SK-N-MC (cell line): ENCODE measurements around the gene CALD1.

ENCODE experiments used
- DNase-seq: peaks from one replicate; pipeline ENCODE4 v3.0.0-alpha.2; 2011; ENCODE audit warnings: low read depth, low spot score
- H3K27ac ChIP-seq: fragments of 200-600 bp; sonication (generic); 2 replicates; pipeline ENCODE4 v1.5.1; 2016; ENCODE audit warnings: mixed run types
- H3K36me3 ChIP-seq: fragments of 200-600 bp; sonication (generic); 2 replicates; pipeline ENCODE4 v1.6.1; 2017; ENCODE audit warnings: antibody characterized with exemption, low read length, mixed read lengths; ENCODE audit not compliant: insufficient read depth
- H3K4me3 ChIP-seq: fragments of 200-600 bp; sonication (generic); 2 replicates; pipeline ENCODE4 v1.5.1; 2016
- H3K9ac ChIP-seq: fragments of 200-600 bp; sonication (generic); 2 replicates; pipeline ENCODE4 v1.8.0; 2017; ENCODE audit warnings: mixed run types, mixed read lengths; ENCODE audit not compliant: insufficient read length
- H3K9me3 ChIP-seq: fragments of 200-600 bp; sonication (generic); 2 replicates; pipeline ENCODE4 v1.6.1; 2017; ENCODE audit warnings: low read depth, mild to moderate bottlenecking, antibody characterized with exemption, low read length, moderate library complexity, mixed read lengths
- EZH2 ChIP-seq: fragments of 200-600 bp; sonication (generic); IDR thresholded peaks from one replicate; pipeline ENCODE4 v1.6.1; 2017; ENCODE audit warnings: antibody characterized with exemption
- FOXP2 ChIP-seq: optimal IDR thresholded peaks from 2 replicates; pipeline ENCODE3; 2011; ENCODE audit warnings: mild to moderate bottlenecking, moderate library complexity; ENCODE audit not compliant: insufficient read depth; ENCODE audit errors: extremely low read length, control extremely low read depth
- POLR2AphosphoS5 ChIP-seq: IDR thresholded peaks from 2 replicates; pipeline ENCODE4 v1.6.1; 2012; ENCODE audit warnings: mild to moderate bottlenecking, low read depth, low read length, borderline replicate concordance

The CALD1 gene

DNA sequence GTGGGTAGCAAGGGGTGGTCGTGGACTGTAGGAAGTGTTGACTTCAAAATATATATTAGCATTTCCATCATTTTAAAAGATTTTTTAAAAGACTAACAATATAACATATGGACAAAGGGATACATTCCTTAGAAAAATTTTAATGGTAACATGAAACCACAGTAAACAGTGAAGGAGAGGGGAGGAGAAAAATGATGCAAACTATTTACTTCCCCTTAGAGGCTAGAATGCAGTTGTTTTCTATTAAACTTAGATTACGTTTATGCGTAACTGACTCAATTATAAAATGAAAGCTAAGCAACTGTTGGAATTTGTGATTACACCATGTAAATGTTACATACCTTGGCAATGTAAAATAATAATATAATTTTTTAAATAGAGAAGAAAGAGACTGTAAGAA is 41.3 kb downstream of the CALD1 start:
- Histone ChIP-seq H3K36me3 (no peaks in the 10 kb centered on the region), H3K4me3 (no peak overlapping the region), H3K9me3 (no peaks in the 10 kb centered on the region), H3K9ac (no peak overlapping the region), H3K27ac (no peak overlapping the region)
- DNase-seq, result no peak
- TF ChIP-seq POLR2AphosphoS5 (no peak), EZH2 (no peak), FOXP2 (no peak)

DNA sequence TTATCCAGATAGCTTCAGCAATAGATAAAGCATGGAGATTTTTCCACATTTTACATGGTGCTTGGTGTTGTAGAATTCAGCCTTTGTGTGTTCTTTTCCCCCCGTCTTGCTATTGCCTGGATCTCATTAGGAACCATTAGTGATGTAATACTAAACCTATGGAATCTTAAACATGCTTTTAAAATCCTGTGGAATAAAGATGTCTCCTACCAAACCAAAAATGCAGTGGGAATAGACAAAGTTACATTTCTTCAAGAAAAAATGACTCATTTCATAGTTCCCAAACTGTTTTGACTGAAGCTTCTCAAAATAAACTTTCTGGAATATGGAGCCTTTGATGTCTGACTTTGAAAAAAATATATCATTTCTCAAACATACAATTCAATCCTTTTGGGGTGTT is 44.0 kb downstream of the CALD1 start:
- H3K27ac ChIP-seq, result no peak overlapping the region
- no peak for DNase-seq
- TF ChIP-seq EZH2 (no peak), FOXP2 (no peak), POLR2AphosphoS5 (no peak)
- no peaks in the 10 kb centered on the region for H3K9me3 ChIP-seq
- no peaks in the 10 kb centered on the region for H3K36me3 ChIP-seq
- H3K9ac ChIP-seq, result no peak overlapping the region
- H3K4me3 ChIP-seq, result no peak overlapping the region

DNA sequence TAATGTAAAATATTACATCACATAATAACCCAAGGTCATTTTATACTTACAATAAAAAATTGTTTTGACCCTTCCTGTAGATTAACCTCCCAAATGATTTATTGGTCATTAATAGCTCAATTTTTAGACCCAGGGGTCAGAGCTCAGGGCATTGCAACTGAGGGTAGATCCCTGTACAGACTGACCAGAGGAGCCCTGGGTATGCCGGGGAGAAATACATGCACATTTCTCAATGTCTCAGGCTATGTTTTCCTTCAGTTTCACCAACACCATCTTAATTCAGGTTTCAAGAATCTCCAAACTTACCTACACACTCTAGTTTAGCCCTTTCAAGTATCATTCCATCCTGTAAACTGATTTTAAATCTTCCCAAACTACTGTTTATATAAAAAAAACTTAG is 46.2 kb downstream of the CALD1 start:
- Histone ChIP-seq H3K36me3 (no peaks in the 10 kb centered on the region), H3K9ac (no peak overlapping the region), H3K27ac (no peak overlapping the region), H3K9me3 (no peaks in the 10 kb centered on the region), H3K4me3 (no peak overlapping the region)
- no peak for TF ChIP-seq FOXP2
- no peak for TF ChIP-seq EZH2
- no peak for TF ChIP-seq POLR2AphosphoS5
- no peak for DNase-seq

DNA sequence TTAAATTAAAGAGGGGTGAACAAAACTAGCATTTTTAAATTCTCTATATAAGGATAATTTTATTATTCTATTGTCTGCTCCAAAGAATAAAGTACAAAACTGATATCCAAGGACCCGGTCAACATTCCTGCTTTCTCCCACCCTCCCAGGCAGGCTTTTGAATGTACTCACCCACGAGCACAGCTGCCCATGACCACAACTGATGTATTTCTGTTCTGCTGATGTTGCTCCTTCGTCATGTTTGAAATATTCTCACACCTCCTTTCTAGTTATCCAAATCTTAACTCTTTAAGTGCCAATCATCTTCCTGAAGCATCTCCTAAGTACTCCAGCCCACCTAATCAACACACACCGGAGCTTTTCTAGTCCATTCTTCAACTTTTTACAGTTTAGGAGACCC is 46.7 kb downstream of the CALD1 start:
- no peaks in the 10 kb centered on the region for H3K9me3 ChIP-seq
- no peak for TF ChIP-seq FOXP2
- TF ChIP-seq EZH2, result no peak

DNA sequence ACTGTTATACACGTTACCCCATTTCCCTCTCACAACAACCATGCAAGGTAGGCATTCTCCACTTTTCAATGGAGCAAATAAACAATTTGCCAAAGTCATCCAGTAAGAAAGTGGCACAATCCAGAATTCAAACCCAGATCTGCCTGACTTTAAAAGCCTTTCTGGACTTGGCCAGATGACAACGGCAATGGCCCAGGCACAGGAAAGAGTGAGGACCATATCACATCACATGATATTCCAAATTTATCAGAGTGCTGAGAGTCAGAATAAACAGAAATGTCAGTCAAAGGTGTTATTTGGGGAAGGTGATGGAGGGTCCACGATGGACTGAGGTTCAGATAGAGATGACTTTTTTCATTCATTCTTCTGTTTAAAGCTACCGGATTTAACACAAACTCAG is 48.0 kb downstream of the CALD1 start:
- no peak overlapping the region for H3K27ac ChIP-seq
- TF ChIP-seq EZH2 (no peak), POLR2AphosphoS5 (no peak), FOXP2 (no peak)
- no peak for DNase-seq
- H3K9ac ChIP-seq, result no peak overlapping the region
- H3K9me3 ChIP-seq, result no peaks in the 10 kb centered on the region
- no peaks in the 10 kb centered on the region for H3K36me3 ChIP-seq
- H3K4me3 ChIP-seq, result no peak overlapping the region

More for the DNA sequence above, 46.7 kb downstream of the CALD1 start:
- Histone ChIP-seq H3K27ac (no peak overlapping the region), H3K9ac (no peak overlapping the region), H3K4me3 (no peak overlapping the region), H3K36me3 (no peaks in the 10 kb centered on the region)
- no peak for DNase-seq

DNA sequence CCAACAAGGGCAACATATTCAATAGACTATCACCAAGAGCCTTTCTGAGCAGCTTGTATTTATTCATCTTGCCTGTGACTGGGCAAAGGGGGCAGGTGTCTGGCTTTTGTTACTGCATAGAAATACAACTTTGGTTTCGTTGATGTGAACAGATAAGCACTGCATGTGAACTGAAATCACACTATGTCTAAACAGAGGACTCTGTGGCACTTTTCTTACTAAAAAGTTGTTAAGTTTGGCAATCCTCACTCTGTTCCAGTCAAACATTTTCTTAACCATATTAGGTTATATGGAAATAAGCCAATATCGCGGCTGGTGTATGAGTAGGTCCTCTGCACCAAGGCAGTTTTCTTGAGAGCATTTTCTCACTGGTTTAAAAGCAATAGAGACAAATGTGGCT is 48.5 kb downstream of the CALD1 start:
- Histone ChIP-seq H3K9ac (no peak overlapping the region), H3K4me3 (no peak overlapping the region), H3K27ac (no peak overlapping the region), H3K9me3 (no peaks in the 10 kb centered on the region), H3K36me3 (no peaks in the 10 kb centered on the region)
- TF ChIP-seq EZH2 (no peak), FOXP2 (no peak), POLR2AphosphoS5 (no peak)
- DNase-seq, result no peak

DNA sequence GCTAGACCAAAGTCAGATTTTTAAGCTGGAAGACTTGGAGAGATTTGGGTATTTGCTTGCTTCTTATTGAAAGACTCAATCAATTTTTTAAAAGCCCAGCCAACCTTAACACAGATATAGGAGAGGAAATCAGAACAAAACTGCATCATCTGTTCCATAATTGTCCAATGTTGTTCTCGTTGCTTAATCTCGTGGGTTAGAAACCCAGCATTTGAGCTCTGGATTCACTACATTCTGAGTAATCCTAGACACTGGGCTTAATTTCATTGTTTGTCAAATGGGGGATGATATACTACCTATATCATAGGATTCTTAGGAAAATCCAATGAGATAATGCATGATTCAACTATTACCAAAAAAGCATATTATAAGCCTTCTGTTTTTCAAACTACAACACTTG is 48.9 kb downstream of the CALD1 start:
- no peak overlapping the region for H3K27ac ChIP-seq
- no peak overlapping the region for H3K9ac ChIP-seq
- no peaks in the 10 kb centered on the region for H3K9me3 ChIP-seq
- no peaks in the 10 kb centered on the region for H3K36me3 ChIP-seq
- no peak for TF ChIP-seq POLR2AphosphoS5
- no peak for DNase-seq
- no peak overlapping the region for H3K4me3 ChIP-seq

DNA sequence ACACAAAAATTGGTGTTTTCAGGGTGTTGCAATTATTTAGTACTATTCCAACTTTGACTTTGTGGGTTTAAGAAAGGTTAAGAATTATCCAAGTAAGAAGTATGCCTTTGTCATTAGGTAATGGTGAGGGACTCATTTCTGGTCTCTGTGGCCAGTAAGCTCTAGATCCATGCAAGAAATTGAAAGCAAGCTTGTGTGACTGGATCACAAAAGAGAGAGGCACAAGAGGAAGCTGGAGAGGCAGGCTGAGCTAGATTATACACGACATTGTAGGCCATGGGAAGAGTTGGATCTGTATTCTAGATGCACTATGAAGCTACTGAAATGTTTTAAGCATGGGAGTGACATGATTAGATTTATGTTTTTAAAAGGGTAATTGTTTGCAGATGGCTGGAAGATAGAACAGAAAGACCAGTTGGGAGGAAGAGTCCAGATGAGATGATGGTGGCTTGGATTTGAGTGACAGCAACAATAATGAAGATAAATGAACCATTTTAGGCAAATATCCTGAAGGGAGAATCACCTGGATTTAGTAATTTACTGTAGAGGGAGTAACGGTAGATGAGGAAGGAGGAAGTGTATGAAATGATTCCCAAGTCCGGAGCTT is 50.0 kb downstream of the CALD1 start:
- TF ChIP-seq EZH2, result no peak
- TF ChIP-seq FOXP2, result no peak
- no peak for TF ChIP-seq POLR2AphosphoS5
- Histone ChIP-seq H3K4me3 (no peak overlapping the region), H3K9me3 (no peaks in the 10 kb centered on the region), H3K9ac (no peak overlapping the region), H3K27ac (no peak overlapping the region), H3K36me3 (no peaks in the 10 kb centered on the region)
- DNase-seq, result no peak

DNA sequence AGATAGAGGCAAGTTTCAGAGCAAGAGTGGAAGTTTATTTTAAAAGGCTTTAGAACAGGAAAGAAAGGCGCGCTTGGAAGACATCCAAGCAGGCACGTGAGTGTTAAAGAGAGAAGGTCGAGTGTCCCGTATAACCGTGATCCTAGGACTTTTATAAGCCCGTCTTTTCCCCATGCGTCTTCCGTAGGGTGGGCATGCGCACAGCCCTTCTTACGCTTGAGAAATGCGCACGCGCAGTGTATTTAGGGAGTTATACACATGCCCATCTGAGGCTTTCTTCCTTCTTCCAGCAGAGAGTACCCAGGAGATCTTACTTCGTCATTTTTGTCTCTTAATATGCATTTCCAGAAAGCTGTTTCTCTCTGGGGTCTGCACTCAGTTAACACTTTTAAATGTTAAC is 52.4 kb downstream of the CALD1 start:
- H3K9me3 ChIP-seq, result no peaks in the 10 kb centered on the region
- no peak overlapping the region for H3K9ac ChIP-seq
- H3K36me3 ChIP-seq, result no peaks in the 10 kb centered on the region
- H3K4me3 ChIP-seq, result no peak overlapping the region
- H3K27ac ChIP-seq, result no peak overlapping the region
- DNase-seq, result no peak
- TF ChIP-seq POLR2AphosphoS5, result no peak
- no peak for TF ChIP-seq EZH2
- TF ChIP-seq FOXP2, result no peak

DNA sequence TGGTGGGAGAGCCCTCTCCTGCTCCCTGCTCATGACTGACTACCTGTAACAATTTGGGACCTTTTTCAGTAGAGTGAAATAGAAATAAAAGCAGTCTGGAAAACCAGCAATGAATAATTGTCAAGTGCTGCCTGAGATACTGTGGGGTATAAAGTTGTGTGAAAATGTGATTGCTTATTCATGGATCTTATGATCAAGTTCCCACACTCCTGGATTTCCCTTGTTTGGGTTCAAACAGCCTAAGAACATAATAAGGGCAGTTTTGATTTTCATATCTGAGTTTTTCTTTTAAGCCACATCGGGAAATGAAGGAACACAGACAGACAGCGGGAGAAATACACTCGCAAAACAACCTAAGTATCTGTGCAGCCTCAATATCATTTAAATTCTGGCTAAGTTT is 52.9 kb downstream of the CALD1 start:
- Histone ChIP-seq H3K4me3 (no peak overlapping the region), H3K9me3 (no peaks in the 10 kb centered on the region), H3K36me3 (no peaks in the 10 kb centered on the region), H3K9ac (no peak overlapping the region), H3K27ac (no peak overlapping the region)
- no peak for DNase-seq
- TF ChIP-seq EZH2, result no peak
- no peak for TF ChIP-seq POLR2AphosphoS5
- TF ChIP-seq FOXP2, result no peak
